ENCODE measurements around the gene CCDC88C. TPM values are rescaled to one million over a fixed set of nuclear protein-coding genes. Genes with fewer than 3 reads are reported as not detected.

The CCDC88C gene
- polyA plus RNA-seq, 1 donor (not counting 4 experiments of a cell fraction or from before 2014, with no cell fraction given) = 2.4 TPM

DNA sequence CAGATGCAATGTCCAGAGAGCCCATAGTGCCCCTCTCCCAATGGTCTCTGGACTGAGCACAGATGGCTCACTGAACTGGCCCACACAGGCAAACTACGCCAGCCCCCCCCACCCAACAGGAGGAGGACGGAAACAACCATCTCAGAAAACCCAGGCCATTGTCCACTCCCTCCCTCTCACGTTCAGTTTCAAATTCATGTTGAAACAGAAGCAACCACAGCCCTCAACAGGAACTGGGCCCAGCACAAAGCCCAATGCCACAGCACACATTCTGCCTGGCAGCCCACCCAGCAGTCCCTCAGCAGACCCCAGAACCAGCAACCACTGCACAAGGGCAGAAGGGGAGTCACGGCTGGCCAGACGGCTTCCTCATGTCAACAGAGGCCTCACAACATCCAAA, 10.6 kb downstream of the CCDC88C start:
- DNase-seq (ENCODE audit: low read depth, low spot score) (no peak), FAIRE-seq (no peak)
- H3K27ac ChIP-seq (ENCODE audit: control insufficient read depth, insufficient read depth, low read length) = no peak overlapping the region
- no peak overlapping the region for H3K4me3 ChIP-seq (ENCODE audit: control insufficient read depth in 2 of 3, extremely low read depth in 1 of 3, insufficient read depth in 2 of 3, low read depth in 1 of 3, low read length in 3 of 3)
- dilution Hi-C loops (cut with MboI; ENCODE audit: extremely low pct_ligation_motif_present, low sequenced_read_pairs) = no loop called here
- H4K20me1 ChIP-seq (ENCODE audit: control insufficient read depth, extremely low read depth, insufficient read depth, low read length) = no peaks in the 10 kb centered on the region
- no peaks in the 10 kb centered on the region for H3K9me1 ChIP-seq (ENCODE audit: control insufficient read depth, extremely low read depth, insufficient read depth, low read length)
- H3K79me2 ChIP-seq (ENCODE audit: control insufficient read depth, insufficient read depth, low read length) = no peaks in the 10 kb centered on the region
- no peaks in the 10 kb centered on the region for H3K4me1 ChIP-seq (ENCODE audit: control insufficient read depth, extremely low read depth, insufficient read depth, low read length)
- no peak overlapping the region for H2AFZ ChIP-seq (ENCODE audit: control insufficient read depth, low read length)
- no peaks in the 10 kb centered on the region for H3K9me3 ChIP-seq (ENCODE audit: control insufficient read depth, low read depth, low read length)
- TF ChIP-seq, protein P1, sequence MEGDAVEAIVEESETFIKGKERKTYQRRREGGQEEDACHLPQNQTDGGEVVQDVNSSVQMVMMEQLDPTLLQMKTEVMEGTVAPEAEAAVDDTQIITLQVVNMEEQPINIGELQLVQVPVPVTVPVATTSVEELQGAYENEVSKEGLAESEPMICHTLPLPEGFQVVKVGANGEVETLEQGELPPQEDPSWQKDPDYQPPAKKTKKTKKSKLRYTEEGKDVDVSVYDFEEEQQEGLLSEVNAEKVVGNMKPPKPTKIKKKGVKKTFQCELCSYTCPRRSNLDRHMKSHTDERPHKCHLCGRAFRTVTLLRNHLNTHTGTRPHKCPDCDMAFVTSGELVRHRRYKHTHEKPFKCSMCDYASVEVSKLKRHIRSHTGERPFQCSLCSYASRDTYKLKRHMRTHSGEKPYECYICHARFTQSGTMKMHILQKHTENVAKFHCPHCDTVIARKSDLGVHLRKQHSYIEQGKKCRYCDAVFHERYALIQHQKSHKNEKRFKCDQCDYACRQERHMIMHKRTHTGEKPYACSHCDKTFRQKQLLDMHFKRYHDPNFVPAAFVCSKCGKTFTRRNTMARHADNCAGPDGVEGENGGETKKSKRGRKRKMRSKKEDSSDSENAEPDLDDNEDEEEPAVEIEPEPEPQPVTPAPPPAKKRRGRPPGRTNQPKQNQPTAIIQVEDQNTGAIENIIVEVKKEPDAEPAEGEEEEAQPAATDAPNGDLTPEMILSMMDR (optimal IDR thresholded peaks at IDR 0.05 in 1 of 3, IDR thresholded peaks at IDR 0.05 in 1 of 3, conservative IDR thresholded peaks at IDR 0.05 in 1 of 3; ENCODE audit: extremely low read depth in 1 of 3, insufficient read depth in 2 of 3, low read length in 3 of 3) = no peak
- TF ChIP-seq EZH2 (IDR thresholded peaks at IDR 0.05; ENCODE audit: low read length) = no peak
- no peak overlapping the region for H3K4me2 ChIP-seq (ENCODE audit: control insufficient read depth, extremely low read depth, insufficient read depth, low read depth, low read length)
- no peaks in the 10 kb centered on the region for H3K36me3 ChIP-seq (ENCODE audit: control insufficient read depth in 2 of 2, extremely low read depth in 1 of 2, insufficient read depth in 2 of 2, low read length in 2 of 2)
- no peaks in the 10 kb centered on the region for H3K27me3 ChIP-seq (ENCODE audit: control insufficient read depth, extremely low read depth, insufficient read depth, low read length)
- H3K9ac ChIP-seq (ENCODE audit: control insufficient read depth, extremely low read depth, insufficient read depth, low read length) = no peak overlapping the region

DNA sequence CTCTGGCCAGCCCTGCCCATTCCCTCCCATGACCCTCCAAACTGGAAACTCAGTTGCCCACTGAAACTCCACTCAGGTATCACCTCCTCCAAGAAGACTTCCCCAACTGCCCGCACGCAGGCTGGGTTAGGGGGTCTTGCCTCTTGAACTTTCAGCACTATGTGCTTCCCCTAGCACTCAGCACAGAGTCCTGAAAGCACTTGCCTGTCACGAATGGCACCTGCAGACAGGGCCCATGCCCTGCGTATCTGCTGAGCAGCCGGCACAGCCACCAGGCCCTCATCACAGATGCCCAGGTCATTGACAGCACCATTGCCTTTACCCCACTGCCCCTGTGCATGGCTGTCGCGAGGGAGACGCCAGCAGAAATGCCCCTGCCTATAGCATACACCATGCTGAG, 11.2 kb downstream of the CCDC88C start:
- FAIRE-seq (no peak), DNase-seq (ENCODE audit: low read depth, low spot score) (no peak)
- dilution Hi-C loops (cut with MboI; ENCODE audit: extremely low pct_ligation_motif_present, low sequenced_read_pairs) = no loop called here
- H3K4me3 ChIP-seq (ENCODE audit: control insufficient read depth in 2 of 3, extremely low read depth in 1 of 3, insufficient read depth in 2 of 3, low read depth in 1 of 3, low read length in 3 of 3) = no peak overlapping the region
- H3K4me2 ChIP-seq (ENCODE audit: control insufficient read depth, extremely low read depth, insufficient read depth, low read depth, low read length) = no peak overlapping the region
- H3K27me3 ChIP-seq (ENCODE audit: control insufficient read depth, extremely low read depth, insufficient read depth, low read length) = no peaks in the 10 kb centered on the region
- H4K20me1 ChIP-seq (ENCODE audit: control insufficient read depth, extremely low read depth, insufficient read depth, low read length) = no peaks in the 10 kb centered on the region
- TF ChIP-seq EZH2 (IDR thresholded peaks at IDR 0.05; ENCODE audit: low read length) = no peak
- TF ChIP-seq, protein P1 (optimal IDR thresholded peaks at IDR 0.05 in 1 of 3, IDR thresholded peaks at IDR 0.05 in 1 of 3, conservative IDR thresholded peaks at IDR 0.05 in 1 of 3; ENCODE audit: extremely low read depth in 1 of 3, insufficient read depth in 2 of 3, low read length in 3 of 3) = no peak
- no peak overlapping the region for H2AFZ ChIP-seq (ENCODE audit: control insufficient read depth, low read length)
- H3K9me3 ChIP-seq (ENCODE audit: control insufficient read depth, low read depth, low read length) = no peaks in the 10 kb centered on the region
- H3K4me1 ChIP-seq (ENCODE audit: control insufficient read depth, extremely low read depth, insufficient read depth, low read length) = no peaks in the 10 kb centered on the region
- no peak overlapping the region for H3K9ac ChIP-seq (ENCODE audit: control insufficient read depth, extremely low read depth, insufficient read depth, low read length)
- no peaks in the 10 kb centered on the region for H3K36me3 ChIP-seq (ENCODE audit: control insufficient read depth in 2 of 2, extremely low read depth in 1 of 2, insufficient read depth in 2 of 2, low read length in 2 of 2)
- no peaks in the 10 kb centered on the region for H3K9me1 ChIP-seq (ENCODE audit: control insufficient read depth, extremely low read depth, insufficient read depth, low read length)
- H3K79me2 ChIP-seq (ENCODE audit: control insufficient read depth, insufficient read depth, low read length) = no peaks in the 10 kb centered on the region
- H3K27ac ChIP-seq (ENCODE audit: control insufficient read depth, insufficient read depth, low read length) = no peak overlapping the region

All from keratinocyte (primary cell).